Thyroid gland (tissue), 4 donors: ENCODE data around the gene LCAT.

Experiments used
- CTCF ChIP-seq, 6 experiments: fragments of 200-600 bp in 3 of 6; fragments of 450-650 bp in 3 of 6; sonication (generic) in 3 of 6; IDR thresholded peaks; one replicate each; pipeline ENCODE4 v1.5.1; 2016 to 2019; ENCODE audit warnings: antibody characterized with exemption in 6 of 6, mild to moderate bottlenecking in 2 of 6, inconsistent platforms in 1 of 6, moderate library complexity in 1 of 6
- POLR2A ChIP-seq, 2 donors: fragments of 450-650 bp; IDR thresholded peaks; one replicate each; pipeline ENCODE4 v1.6.1; 2017; ENCODE audit warnings: antibody characterized with exemption in 2 of 2, mild to moderate bottlenecking in 2 of 2, moderate library complexity in 1 of 2

- TF ChIP-seq CTCF (IDR thresholded peaks at IDR 0.05) (no peak), POLR2A (IDR thresholded peaks at IDR 0.05) (no peak)
Observed at GRCh38 chr16:67982011-67982696, 38.2 kb upstream of the LCAT start.
